Measurements from ENCODE around the gene RAPSN.

RAPSN gene

DNA sequence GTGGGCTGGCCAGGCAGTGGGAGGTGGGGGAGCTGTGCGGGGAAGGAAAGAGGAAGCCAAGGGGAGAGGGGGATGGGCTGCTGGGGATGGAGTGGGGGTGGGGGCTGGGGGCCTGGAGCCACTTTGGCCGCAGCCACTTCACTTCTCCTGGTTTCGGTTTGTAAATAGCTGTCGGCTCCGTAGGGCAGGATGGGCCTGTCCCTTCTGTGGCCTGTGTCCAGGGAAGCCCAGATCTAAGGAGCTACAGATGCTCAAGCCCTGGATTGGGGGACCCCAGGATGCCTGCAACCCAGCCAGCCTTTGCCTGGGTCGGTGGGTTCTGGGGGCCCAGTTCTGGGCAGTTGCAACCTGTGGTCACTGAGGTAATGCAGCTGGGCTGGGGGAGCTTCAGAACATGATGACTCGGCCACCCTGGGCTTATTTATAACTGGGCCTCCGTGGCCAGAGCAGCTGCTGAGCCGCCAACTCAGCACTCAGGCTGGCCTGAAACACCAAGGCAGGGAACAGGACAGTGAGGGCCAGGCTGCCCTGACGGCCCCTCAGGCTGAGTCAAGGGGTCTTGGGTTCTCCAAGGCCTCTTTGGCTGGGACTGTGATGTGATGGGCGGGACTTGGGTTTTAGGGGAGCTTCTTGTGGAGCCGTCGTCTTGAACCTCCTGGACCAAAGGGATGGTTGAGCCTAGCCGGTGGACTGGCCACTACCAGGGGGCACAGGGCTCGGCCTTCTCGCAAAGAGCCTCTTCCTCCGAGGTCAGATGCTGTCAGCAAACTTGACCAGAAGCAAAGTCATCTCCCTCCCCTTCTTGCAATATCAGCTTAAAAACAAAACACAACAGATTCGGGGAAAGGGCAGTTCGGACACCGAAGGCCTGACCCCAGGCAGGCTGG is 55.5 kb downstream of the RAPSN start:
- no peak for DNase-seq (ENCODE audit: insufficient read length, low spot score)
- FAIRE-seq: peak; percentile 54
- TF ChIP-seq TAF1 (IDR thresholded peaks at IDR 0.05; ENCODE audit: low read depth, low read length) (no peak), POU2F2 (IDR thresholded peaks at IDR 0.05; ENCODE audit: low read depth, low read length) (no peak), POLR2AphosphoS5 (IDR thresholded peaks at IDR 0.05; ENCODE audit: low read depth, low read length) (no peak), SPI1 (IDR thresholded peaks at IDR 0.05; ENCODE audit: low read depth, low read length) (no peak), PAX5 (IDR thresholded peaks at IDR 0.05; ENCODE audit: insufficient read depth, low read length, severe bottlenecking) (no peak), POLR2A (IDR thresholded peaks at IDR 0.05; ENCODE audit: low read depth, low read length) (no peak)

DNA sequence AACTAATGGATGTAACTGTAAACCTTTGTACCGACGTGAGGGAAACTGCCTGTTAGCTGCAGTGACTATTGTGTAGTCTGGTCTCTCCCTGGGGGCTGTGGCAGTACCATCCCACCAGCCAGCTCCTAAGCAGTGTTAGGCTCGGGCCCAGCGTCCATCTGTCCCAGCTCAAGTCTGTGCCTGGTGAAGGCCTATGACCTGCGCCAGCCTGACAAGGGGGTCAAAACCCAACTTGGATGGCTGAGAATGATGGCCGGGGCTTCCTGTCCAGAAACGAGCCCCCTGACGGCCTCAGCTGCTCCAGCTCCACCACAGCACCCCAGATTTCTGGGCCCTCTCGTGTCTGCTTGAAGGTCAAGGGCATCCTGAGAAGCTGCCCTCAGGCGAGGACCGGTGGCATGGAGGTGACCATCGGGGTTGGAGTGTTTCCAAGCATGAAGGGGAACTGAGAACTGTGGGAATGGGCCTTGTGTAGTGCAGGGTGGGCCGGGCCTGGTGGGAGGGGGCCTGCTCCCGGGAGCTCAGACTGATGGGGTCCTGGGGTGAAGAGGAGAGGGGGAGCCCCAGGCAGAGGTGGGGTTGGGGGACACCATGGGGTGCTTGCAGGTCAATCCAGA is 56.3 kb downstream of the RAPSN start:
- TF ChIP-seq PAX5 (IDR thresholded peaks at IDR 0.05; ENCODE audit: insufficient read depth, low read length, severe bottlenecking): no peak
- no peak for TF ChIP-seq TAF1 (IDR thresholded peaks at IDR 0.05; ENCODE audit: low read depth, low read length)
- no peak for TF ChIP-seq POLR2A (IDR thresholded peaks at IDR 0.05; ENCODE audit: low read depth, low read length)
- no peak for TF ChIP-seq SPI1 (IDR thresholded peaks at IDR 0.05; ENCODE audit: low read depth, low read length)
- TF ChIP-seq POU2F2 (IDR thresholded peaks at IDR 0.05; ENCODE audit: low read depth, low read length): no peak
- TF ChIP-seq POLR2AphosphoS5 (IDR thresholded peaks at IDR 0.05; ENCODE audit: low read depth, low read length): no peak
- no peak for DNase-seq (ENCODE audit: insufficient read length, low spot score)
- FAIRE-seq: no peak

DNA sequence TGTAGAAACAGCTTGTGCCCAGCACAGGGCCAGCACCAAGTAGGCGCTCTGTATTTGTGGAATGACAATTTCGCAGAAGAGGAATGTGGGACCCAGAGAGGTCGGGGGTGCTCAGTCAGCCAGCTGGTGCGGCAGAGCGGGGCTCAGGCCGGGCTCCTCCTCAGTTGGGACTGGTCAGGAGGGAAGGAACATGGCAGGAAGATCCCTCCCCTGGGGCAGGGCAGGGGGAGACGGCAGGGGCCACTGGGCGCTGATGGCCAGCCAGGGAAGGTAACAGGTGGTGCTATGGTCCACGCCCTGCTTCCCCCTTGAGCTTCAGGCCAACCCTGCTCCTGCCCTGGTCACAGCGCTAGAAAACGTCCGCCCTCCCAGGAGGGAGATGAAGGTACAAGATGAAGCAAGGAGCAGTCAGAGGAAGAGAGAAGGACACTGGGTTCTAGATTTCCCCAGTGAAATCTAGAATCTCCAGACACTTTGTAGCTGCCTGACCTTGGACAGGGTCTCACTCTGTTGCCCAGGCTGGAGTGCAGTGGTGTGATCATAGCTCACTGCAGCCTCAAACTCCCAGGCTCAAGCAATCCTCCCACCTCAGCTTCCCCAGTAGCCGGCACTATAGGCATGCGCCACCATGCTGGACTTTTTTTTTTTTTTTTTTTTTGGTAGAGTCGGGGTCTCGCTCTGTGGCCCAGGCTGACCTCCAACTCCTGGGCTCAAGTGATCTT is 57.1 kb downstream of the RAPSN start:
- no peak for TF ChIP-seq SPI1 (IDR thresholded peaks at IDR 0.05; ENCODE audit: low read depth, low read length)
- TF ChIP-seq TAF1 (IDR thresholded peaks at IDR 0.05; ENCODE audit: low read depth, low read length): no peak
- DNase-seq (ENCODE audit: insufficient read length, low spot score) (no peak), FAIRE-seq (no peak)

DNA sequence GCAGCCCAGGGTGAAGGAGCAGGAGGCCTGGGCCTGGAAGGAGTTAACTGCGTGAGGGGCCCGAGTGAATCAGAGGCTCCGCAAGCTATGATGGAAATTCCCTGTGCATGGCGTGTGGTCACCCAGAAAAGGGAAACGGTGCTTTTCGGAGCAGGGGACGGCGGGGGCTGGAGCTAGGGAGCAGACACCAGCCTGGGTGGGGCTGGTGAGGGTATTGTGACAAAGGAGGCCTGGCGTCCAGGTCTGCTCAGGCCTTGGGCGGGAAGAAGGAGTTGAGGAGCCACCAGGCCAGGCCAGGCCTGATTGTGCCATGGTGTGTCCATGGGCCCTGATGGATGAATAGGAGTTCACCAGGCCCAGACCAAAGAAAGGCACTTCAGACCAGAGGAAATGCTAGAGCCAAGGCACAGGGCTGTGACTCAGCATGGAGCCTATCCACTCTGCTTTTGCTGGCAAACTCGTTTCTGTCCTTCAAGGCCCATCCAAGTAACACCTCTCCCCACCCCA is 57.8 kb downstream of the RAPSN start:
- no peak for DNase-seq (ENCODE audit: insufficient read length, low spot score)
- FAIRE-seq: no peak
- TF ChIP-seq POLR2A (IDR thresholded peaks at IDR 0.05; ENCODE audit: low read depth, low read length): no peak
- 0 out of 2 replicates have a peak, but pooled peaks have one; percentile 3 for TF ChIP-seq SPI1 (IDR thresholded peaks at IDR 0.05; ENCODE audit: low read depth, low read length)

DNA sequence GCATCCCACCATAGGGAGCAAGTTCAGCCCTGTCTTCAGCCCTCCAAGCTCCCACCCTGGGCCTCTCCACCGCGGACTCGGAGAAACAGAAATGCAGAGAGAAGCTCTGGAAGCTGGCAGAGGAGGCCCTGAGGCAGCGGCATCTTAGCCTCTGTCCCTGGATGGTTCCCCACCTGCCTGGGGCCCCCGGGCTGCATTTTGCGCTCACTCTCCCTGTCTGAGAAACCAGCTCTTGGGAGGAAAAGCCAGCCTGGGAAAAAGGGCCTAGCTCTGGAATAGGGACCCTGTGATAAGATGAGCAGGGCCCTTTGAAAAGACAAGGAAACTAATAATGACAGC is 58.5 kb downstream of the RAPSN start:
- TF ChIP-seq POU2F2 (IDR thresholded peaks at IDR 0.05; ENCODE audit: low read depth, low read length): no peak
- TF ChIP-seq POLR2AphosphoS5 (IDR thresholded peaks at IDR 0.05; ENCODE audit: low read depth, low read length): no peak
- TF ChIP-seq PAX5 (IDR thresholded peaks at IDR 0.05; ENCODE audit: insufficient read depth, low read length, severe bottlenecking): no peak
- TF ChIP-seq TAF1 (IDR thresholded peaks at IDR 0.05; ENCODE audit: low read depth, low read length): no peak
- TF ChIP-seq SPI1 (IDR thresholded peaks at IDR 0.05; ENCODE audit: low read depth, low read length): no peak
- TF ChIP-seq POLR2A (IDR thresholded peaks at IDR 0.05; ENCODE audit: low read depth, low read length): no peak
- FAIRE-seq (no peak), DNase-seq (ENCODE audit: insufficient read length, low spot score) (no peak)

DNA sequence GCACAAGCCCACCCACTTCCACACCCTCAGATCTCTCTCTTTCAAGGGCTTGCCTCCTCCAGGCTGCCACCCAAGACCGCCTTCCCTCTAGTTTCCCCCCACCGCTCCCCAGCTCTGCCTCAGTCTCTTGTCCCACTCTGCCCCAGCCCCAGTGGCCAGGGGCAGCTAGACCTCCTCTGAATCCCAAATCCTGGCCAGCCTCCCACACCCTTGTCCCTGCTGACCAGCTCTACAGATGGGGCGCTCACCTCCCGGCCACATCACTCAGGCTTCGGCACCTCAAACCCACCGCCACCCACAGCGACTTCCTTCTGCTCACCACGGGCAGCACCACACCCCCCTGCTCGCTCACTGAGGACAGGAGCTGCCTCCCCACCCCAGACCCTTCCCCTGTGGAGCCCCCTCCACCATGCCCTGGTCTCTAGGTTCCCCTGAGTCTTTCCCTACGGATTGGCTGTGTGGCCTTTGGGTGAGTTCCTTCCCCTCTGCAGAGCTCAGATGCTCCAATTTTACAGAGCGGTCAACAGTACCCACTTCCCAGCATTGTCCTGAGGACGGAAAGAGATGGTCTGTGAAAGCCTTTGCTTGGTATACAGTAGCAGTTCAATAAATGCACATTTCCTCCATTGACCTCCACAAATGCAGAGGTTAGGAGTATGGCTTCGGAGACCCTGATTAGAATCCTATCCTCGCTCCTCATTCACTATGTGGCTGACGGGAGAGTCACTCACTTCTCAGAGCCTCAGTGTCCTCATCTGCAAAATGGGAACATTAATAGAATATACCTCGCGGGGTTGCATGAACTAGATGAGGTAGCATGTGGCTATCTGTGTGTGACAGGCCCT is 59.1 kb downstream of the RAPSN start:
- FAIRE-seq (no peak), DNase-seq (ENCODE audit: insufficient read length, low spot score) (no peak)
- TF ChIP-seq POLR2AphosphoS5 (IDR thresholded peaks at IDR 0.05; ENCODE audit: low read depth, low read length) (no peak), POLR2A (IDR thresholded peaks at IDR 0.05; ENCODE audit: low read depth, low read length) (no peak), PAX5 (IDR thresholded peaks at IDR 0.05; ENCODE audit: insufficient read depth, low read length, severe bottlenecking) (no peak), SPI1 (IDR thresholded peaks at IDR 0.05; ENCODE audit: low read depth, low read length) (no peak), TAF1 (IDR thresholded peaks at IDR 0.05; ENCODE audit: low read depth, low read length) (no peak), POU2F2 (IDR thresholded peaks at IDR 0.05; ENCODE audit: low read depth, low read length) (no peak)

DNA sequence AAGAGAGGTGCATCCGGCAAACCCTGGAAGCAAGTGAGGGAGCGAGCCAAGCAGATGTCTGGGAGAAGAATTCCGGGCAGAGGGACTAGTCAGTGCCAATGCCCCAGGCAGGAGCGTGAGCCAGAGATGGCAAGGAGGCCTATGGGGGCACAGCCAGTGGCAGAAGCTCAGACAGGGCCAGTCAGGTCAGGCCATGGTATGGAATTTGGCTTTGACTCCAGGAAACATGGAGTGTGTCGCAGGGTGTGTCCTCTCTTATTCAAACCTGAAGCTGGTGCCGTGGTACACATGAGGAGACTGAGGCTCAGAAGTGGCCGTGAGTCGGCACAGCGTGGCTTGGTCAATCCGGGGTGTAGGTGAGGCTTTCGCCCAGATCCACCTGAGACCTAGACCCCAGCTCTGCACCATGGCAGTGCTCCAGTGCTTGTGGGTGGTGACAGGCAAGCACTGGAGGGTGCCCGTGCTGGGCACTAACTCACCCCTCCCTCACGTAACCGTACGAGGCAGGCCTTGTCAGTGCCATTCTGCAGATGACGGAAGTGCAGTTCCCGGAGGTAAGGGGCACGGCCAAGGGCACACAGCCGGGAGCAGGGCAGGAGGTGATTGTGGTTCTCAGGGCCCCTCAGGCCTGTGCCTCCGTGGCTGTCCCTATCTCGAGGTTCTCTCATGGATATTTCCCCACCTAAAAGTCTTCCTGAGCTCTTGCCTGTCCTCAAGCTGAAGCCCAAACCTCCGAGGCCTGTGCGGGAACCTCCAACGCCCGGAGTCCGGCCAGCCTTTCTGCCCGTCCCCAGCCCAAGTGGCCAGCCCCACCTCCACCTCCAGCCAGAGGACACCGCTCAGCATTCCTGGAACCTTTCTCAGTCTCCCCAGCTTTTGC is 60.0 kb downstream of the RAPSN start:
- FAIRE-seq (no peak), DNase-seq (ENCODE audit: insufficient read length, low spot score) (no peak)
- no peak for TF ChIP-seq POU2F2 (IDR thresholded peaks at IDR 0.05; ENCODE audit: low read depth, low read length)
- no peak for TF ChIP-seq POLR2A (IDR thresholded peaks at IDR 0.05; ENCODE audit: low read depth, low read length)
- TF ChIP-seq TAF1 (IDR thresholded peaks at IDR 0.05; ENCODE audit: low read depth, low read length): no peak
- no peak for TF ChIP-seq SPI1 (IDR thresholded peaks at IDR 0.05; ENCODE audit: low read depth, low read length)
- no peak for TF ChIP-seq POLR2AphosphoS5 (IDR thresholded peaks at IDR 0.05; ENCODE audit: low read depth, low read length)
- TF ChIP-seq PAX5 (IDR thresholded peaks at IDR 0.05; ENCODE audit: insufficient read depth, low read length, severe bottlenecking): no peak

DNA sequence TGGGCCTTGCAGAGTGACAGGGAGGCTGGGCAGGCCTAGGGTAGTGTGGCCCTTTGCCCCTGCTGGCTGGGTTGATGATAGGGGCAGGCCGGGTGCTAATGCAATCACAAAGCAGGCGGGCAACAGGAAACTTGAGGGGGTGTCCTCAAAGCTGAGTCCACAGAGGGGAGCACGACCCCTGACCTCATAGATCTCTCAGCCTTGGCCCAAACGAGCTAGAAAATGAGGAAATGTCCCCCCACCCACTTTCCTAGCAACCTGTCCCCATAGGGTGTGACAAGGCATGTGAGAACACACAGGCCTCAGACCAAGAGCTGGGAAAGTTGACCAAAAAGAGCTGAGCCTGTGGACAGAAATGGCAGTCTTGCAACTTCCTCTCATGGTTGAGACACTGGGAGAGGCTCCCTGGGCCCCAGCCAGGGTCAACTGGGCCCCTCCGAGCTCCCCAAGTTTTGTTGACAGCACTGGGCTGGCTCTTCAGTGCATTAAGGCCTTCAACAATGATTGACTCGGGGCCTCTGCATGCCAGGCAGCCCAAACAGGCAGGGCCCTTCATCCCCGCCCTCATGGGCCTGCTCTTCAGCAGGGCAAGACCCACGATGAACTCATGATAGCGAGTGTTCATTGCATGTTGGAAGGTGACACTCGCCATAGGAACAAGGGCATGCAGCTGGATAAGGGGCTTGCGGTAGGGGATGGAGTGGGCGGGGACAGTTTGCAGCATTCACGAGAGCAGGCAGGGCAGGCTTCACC is 60.8 kb downstream of the RAPSN start:
- no peak for TF ChIP-seq TAF1 (IDR thresholded peaks at IDR 0.05; ENCODE audit: low read depth, low read length)
- no peak for TF ChIP-seq POLR2AphosphoS5 (IDR thresholded peaks at IDR 0.05; ENCODE audit: low read depth, low read length)
- TF ChIP-seq PAX5 (IDR thresholded peaks at IDR 0.05; ENCODE audit: insufficient read depth, low read length, severe bottlenecking): no peak
- no peak for TF ChIP-seq SPI1 (IDR thresholded peaks at IDR 0.05; ENCODE audit: low read depth, low read length)
- no peak for TF ChIP-seq POU2F2 (IDR thresholded peaks at IDR 0.05; ENCODE audit: low read depth, low read length)
- no peak for TF ChIP-seq POLR2A (IDR thresholded peaks at IDR 0.05; ENCODE audit: low read depth, low read length)
- no peak for DNase-seq (ENCODE audit: insufficient read length, low spot score)
- FAIRE-seq: no peak

All from GM12891 (cell line).